DOHH2 (cell line): ENCODE data around the gene NKX3-2.

Experiments used
- CTCF ChIP-seq: fragments of 200-600 bp; sonication (generic); IDR thresholded peaks from one replicate; pipeline ENCODE4 v1.5.1; 2014; ENCODE audit warnings: antibody characterized with exemption, mild to moderate bottlenecking, low read depth, low read length; ENCODE audit not compliant: poor library complexity, severe bottlenecking
- EZH2phosphoT487 ChIP-seq: fragments of 200-600 bp; sonication (generic); IDR thresholded peaks from 2 replicates; pipeline ENCODE4 v1.6.1; 2017; ENCODE audit warnings: borderline replicate concordance, mild to moderate bottlenecking, antibody characterized with exemption, low read length, moderate library complexity, mixed read lengths

GRCh38 chr4:13531625-13531998 is 12.7 kb downstream of the NKX3-2 start:
- TF ChIP-seq CTCF: no peak
- no peak for TF ChIP-seq EZH2phosphoT487
